Esophagus squamous epithelium (tissue), 4 donors: ENCODE measurements around the gene ANO2.

Experiments used
- POLR2A ChIP-seq, 4 donors: fragments of 450-650 bp; IDR thresholded peaks; one replicate each; pipeline ENCODE4 v1.6.1; 2017; ENCODE audit warnings: antibody characterized with exemption in 4 of 4, mild to moderate bottlenecking in 4 of 4, moderate library complexity in 3 of 4
- TF ChIP-seq, protein P1 (sequence below), 6 experiments: fragments of 450-650 bp in 4 of 6; fragments of 200-600 bp in 2 of 6; sonication (generic) in 2 of 6; IDR thresholded peaks; one replicate each; pipeline ENCODE4 v1.5.1; 2016 to 2019; ENCODE audit warnings: antibody characterized with exemption in 6 of 6, mild to moderate bottlenecking in 4 of 6, moderate library complexity in 4 of 6

DNA sequence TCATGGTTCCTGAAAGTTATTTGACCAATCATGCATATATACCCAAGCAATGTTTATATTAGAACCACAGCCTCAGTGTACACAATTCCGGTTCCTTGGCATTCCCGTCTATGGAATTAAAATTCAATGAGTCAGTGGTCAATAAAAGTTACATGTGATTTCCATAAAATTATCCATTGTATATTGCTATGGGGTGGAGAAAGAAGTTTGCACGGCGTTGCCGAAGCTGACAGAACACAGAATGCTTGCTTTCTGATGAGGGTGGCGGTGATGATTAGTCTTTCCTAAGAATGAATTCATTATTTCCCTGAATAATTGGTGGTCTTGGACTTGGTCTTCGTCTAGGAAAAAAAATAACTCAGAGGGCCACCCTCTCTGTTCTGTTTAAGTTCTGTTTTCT, 214.1 kb downstream of the ANO2 start:
- TF ChIP-seq, protein P1, sequence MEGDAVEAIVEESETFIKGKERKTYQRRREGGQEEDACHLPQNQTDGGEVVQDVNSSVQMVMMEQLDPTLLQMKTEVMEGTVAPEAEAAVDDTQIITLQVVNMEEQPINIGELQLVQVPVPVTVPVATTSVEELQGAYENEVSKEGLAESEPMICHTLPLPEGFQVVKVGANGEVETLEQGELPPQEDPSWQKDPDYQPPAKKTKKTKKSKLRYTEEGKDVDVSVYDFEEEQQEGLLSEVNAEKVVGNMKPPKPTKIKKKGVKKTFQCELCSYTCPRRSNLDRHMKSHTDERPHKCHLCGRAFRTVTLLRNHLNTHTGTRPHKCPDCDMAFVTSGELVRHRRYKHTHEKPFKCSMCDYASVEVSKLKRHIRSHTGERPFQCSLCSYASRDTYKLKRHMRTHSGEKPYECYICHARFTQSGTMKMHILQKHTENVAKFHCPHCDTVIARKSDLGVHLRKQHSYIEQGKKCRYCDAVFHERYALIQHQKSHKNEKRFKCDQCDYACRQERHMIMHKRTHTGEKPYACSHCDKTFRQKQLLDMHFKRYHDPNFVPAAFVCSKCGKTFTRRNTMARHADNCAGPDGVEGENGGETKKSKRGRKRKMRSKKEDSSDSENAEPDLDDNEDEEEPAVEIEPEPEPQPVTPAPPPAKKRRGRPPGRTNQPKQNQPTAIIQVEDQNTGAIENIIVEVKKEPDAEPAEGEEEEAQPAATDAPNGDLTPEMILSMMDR (IDR thresholded peaks at IDR 0.05): no peak
- no peak for TF ChIP-seq POLR2A (IDR thresholded peaks at IDR 0.05)
